Frontal cortex (tissue), 4 donors: ENCODE results near the gene TYW1B. TPM values are rescaled to one million over a fixed set of nuclear protein-coding genes. Genes with fewer than 3 reads are reported as not detected.
"Not testable (repeated sequence)": the region's sequence is repeated elsewhere in the genome, so short reads cannot be mapped to it uniquely, and the experiment has no call there.

ENCODE experiments used
- DNase-seq, 2 donors: peaks; one replicate each; pipeline ENCODE4 v3.0.0; 2012; ENCODE audit warnings: low spot score in 2 of 2
- FAIRE-seq: peaks from 2 replicates; lab custom pipeline; 2012; peaks lifted over from hg19 to GRCh38; lab: Jason Lieb, UNC
- total RNA-seq: library from RNA; depleted of rRNA; stranded (reverse); fragments of >200 nt; gene quantifications from one replicate; pipeline ENCODE4 v1.2.3, GENCODE V29; 2014
- donor health status: control.
- donor health status: control.
- donor health status: control.

TYW1B gene
- total RNA-seq, 1 donor from 2014 or later = 2.0 TPM

DNA sequence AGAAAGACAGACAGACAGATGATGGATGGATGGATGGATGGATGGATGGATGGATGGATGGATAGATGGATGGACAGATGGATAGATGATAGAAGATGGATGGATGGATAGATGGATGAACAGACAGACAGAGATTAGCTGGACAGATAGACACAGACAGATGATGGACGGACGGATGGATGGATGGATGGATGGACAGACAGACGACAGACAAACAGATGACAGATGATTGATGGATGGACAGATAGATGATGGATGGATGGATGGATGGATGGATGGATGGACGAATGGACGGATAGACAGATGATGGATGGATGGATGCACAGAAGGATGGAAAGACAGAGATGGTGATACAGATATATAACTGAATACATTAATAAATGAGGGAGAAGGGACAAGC, 224.9 kb downstream of the TYW1B start:
- FAIRE-seq (no peak), DNase-seq (no peak)

GRCh38 chr7:72601683-72602082, 226.3 kb downstream of the TYW1B start:
- not testable (repeated sequence) for DNase-seq, FAIRE-seq

DNA sequence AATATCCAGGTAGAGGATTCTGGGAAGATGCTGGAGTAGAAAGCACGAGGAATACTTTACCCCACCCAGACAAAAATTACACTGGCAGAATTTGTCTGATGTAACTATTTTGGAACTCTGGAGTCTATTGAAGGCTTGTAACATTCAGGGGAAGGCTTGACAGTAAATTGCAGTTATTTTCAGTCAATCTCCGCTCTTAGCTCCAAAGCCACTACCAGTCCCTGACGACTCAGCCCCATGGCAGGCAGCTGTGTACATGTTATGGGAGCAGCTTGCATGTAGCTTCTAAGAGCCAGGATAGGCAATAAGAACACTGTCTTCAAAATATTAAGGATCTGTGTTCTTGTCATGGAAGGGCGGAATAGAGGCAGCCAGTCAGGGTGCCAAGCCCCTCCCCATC, 238.0 kb downstream of the TYW1B start:
- DNase-seq, FAIRE-seq: not testable (repeated sequence)

- DNase-seq = not testable (repeated sequence)
Measured at GRCh38 chr7:72587267-72587666, 240.7 kb downstream of the TYW1B start.

DNA sequence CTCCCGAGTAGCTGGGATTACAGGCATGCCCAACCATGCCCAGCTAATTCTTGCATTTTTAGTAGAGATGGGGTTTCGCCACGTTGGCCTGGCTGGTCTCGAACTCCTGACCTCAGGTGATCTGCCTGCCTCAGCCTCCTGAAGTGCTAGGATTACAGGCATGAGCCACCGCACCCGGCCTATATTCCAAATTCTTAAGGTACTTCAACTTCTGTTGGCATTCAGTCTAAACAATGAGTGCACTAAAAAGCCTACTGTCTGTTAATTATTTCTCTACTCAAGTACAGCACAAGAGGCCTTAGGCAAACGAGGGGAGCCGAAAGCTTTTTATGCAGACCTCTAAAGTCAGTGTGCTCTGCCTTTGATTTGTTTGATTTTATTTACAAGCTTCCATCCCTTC, 243.4 kb downstream of the TYW1B start:
- DNase-seq, FAIRE-seq: not testable (repeated sequence)

More at GRCh38 chr7:72587267-72587666, 240.7 kb downstream of the TYW1B start:
- FAIRE-seq = not testable (repeated sequence)

DNA sequence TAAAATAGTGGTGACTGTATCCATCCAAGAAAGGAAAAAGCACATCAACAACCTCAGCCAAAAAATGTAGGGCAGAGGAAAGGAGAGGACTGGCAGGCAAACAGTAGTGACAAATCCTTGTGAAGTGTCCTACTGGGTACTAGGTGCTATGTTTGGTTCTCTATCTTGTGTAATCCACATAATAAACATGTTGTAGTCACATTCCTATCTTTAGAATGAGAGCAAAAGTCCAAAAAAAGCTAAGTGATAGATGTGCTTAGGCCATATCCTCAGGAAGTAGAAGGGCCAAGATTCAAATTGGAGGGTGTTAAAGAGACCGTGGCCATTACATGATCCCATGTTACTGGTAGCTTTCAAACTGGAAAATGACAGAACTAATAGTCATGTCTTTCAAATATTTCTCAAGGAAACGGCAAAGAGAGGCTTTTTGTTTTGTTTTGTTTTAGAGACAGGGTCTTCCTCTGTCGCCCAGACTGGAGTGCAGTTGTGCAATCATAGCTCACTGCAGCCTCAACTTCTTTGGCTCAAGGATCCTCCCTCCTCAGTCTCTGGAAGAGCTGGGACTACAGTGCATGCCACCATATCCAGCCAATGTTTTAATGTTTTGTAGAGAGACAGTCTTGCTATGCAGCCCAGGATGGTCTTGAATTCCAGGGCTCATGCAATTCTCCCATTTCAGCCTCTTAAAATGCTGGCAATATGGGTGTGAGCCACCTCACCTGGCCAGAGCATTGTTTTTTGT, 244.2 kb downstream of the TYW1B start:
- FAIRE-seq, DNase-seq: not testable (repeated sequence)

DNA sequence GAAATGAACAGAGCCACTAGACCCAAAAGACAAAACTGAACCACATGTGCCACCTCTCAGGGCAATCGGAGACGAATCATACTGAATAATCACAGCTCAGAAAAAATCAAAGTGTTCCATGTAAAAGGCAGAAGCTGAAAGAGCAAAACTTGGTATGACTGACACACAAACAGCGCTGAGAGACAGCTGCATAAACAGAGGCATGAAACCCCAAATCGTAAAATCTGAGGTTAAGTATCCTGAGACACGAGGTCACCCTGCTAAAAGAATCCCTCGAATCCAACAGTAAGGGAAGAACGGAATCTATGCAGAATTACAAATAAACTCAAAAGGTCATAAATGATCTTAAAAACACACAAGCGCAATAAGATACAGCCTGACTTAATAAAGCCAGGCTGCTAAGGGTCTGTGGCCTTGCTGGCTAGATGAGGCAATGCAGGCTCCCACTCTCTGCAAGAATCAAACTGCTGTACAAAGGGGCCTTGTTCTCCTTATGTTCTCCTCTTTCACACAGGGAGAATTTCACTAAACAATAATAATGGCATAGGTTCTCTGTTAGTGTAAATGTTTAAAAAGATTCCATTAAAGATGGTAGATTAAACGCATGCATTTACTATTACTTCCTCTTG, 247.7 kb downstream of the TYW1B start:
- not testable (repeated sequence) for FAIRE-seq, DNase-seq

GRCh38 chr7:72577107-72577506, 250.9 kb downstream of the TYW1B start:
- no peak for FAIRE-seq
- DNase-seq = no peak

DNA sequence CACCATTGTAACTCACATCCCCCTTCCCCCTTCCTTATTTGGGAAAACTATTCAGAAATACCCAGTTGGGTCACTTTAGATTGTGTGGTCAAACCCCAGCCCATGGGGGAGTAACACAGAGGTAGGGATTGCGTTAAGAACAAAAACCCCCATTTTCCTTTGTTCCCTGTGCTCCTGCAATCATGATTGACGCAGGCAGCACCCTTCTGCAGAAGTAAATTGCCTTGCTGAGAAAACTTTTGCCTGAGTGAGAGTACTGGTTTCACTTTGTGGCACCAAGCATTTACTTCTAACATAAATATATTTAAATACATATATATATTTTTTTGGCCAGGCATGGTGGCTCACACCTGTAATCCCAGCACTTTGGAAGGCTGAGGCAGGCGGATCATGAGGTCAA, 266.0 kb downstream of the TYW1B start:
- FAIRE-seq, DNase-seq: not testable (repeated sequence)

DNA sequence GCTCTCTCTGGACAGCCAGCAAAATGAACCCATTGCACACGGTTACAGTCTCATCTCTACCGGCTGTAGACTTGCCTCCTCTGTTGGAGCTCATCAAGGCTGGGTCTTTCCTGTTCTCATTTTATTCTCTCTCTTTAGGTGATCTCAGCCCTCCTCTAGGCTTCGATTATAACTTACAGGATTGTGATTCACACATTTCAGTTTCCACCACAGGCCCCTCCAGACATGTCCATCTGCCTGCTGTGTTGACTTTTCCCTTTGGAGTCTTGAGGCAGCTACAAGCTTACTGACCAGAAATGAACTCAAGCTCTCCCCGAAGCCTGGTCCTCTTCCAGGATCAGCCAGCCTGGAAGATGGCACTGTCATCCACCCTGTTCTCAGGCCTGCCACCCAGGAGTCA, 268.5 kb downstream of the TYW1B start:
- not testable (repeated sequence) for DNase-seq, FAIRE-seq

DNA sequence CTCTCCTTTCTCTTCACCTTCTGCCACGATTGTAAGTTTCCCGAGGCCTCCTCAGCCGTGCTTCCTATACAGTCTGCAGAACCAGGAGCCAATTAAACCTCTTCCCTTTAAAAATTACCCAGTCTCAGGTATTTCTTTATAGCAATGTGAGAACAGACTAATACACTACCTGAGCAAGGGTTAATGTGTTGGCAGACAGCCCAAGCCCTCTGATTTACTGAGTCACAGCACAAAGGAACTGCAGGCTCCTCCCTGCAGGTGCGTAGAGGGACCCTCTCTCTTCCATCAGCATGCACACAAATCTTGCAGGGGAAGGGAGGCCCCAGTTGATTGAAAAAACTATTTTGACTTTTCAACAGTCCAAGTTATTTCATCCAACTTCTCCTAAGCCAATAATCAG, 271.3 kb downstream of the TYW1B start:
- not testable (repeated sequence) for FAIRE-seq

GRCh38 chr7:72555238-72555637, 272.8 kb downstream of the TYW1B start:
- FAIRE-seq, DNase-seq: not testable (repeated sequence)

More for the DNA sequence above, 271.3 kb downstream of the TYW1B start:
- DNase-seq = not testable (repeated sequence)

DNA sequence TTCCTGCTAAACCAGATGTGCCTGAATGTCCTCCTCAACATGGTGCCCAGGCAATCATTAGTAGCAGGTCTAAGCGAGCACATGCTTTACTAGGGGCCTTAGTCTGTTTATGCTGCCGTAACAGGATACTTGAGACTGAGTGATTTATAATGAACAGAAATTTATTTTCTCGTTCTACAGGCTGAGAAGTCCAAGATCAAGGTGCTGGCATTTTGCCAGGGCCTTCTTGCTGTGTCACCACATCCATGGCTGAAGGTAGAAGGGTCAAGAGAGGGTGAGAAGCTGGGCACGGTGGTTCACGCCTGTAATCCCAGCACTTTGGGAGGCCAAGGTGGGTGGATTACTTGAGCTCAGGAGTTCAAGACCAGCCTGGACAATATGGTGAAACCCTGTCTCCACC, 273.6 kb downstream of the TYW1B start:
- DNase-seq, FAIRE-seq: not testable (repeated sequence)

GRCh38 chr7:72550454-72550853, 277.5 kb downstream of the TYW1B start:
- DNase-seq, FAIRE-seq: not testable (repeated sequence)

GRCh38 chr7:72546586-72547237, 281.3 kb downstream of the TYW1B start:
- FAIRE-seq = not testable (repeated sequence)
- DNase-seq = peak in 1 of 2 donors; percentile 16

DNA sequence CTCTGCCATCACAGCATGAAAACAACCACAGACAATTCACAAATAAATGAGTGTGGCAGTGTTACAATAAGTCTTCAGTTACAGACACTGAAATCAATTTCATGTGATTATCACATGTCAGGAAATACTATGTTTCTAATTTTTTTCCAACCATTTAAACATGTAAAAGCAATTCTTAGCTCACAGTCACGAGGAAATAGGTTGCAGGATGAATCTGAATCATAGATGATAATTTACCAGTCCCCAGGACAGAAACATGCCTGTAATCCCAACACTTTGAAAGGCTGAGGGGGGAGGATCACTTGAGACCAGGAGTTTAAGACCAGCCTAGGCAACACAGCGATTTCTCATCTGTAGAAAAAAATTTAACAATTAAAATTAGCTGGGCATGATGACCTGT, 283.5 kb downstream of the TYW1B start:
- DNase-seq, FAIRE-seq: not testable (repeated sequence)

- DNase-seq = no peak
Measured at GRCh38 chr7:72540923-72541322, 287.1 kb downstream of the TYW1B start.

DNA sequence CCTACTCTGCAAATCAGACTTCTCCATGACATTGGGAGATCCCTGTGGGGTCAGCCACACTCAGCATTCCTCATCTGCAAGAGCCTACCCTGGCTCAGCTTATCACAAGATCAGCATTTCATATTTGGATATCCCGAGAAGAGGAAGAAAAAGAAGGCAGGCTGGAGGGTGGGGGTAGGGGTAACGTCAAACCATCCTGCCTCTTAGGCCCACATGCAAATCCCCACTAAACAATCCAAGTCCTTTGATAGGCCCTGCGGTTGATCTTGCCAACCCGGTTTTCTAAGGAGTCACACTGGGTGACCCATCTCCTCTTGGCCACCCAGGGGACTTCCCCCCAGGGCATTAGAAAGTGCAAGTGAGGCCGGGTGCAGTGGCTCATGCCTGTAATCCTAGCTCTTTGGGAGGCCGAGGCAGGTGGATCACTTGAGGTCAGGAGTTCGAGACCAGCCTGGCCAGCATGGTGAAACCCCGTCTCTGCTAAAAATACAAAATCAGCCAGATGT, 287.8 kb downstream of the TYW1B start:
- no peak for FAIRE-seq
- no peak for DNase-seq

More at GRCh38 chr7:72540923-72541322, 287.1 kb downstream of the TYW1B start:
- FAIRE-seq = no peak

DNA sequence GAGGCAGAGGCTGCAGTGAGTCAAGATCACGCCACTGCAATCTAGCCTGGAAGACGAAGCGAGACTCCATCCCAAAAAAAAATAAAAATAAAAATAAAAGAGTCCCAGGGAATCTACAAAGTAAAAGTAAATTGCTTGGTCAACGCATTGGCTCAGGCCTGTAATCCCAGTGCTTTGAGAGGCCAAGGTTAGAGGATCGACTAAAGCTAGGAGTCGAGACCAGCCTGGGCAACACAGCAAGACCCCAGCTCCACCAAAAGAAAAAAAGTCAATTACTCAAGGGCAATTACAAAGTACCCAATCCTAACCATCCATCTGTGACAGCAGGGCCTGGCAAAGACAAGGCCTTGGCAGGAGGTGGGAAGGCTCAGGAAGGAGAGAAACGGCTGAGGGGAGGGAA, 288.3 kb downstream of the TYW1B start:
- no peak for FAIRE-seq

DNA sequence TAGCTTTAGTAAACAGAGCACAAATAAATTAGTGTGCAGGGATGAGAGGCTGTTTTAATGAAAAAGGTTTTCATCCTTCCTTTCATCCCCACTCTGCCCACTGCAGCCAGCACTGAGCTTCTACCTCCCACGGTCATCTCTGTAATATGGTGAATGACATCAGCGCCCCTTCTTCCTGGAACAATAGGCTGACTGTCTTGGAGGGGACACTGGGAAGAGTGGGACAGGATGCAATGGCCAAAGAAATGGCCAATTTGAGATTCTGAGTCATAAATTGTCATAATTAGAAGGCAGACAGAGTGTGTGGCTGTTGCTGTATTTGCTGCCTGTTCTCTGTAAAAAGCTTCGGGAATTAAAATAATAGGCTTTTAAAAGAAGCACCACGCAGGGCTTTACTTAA, 289.1 kb downstream of the TYW1B start:
- peak in 1 of 2 donors; percentile 29 for DNase-seq
- FAIRE-seq = no peak

More for the DNA sequence above, 288.3 kb downstream of the TYW1B start:
- DNase-seq = no peak
